Common myeloid progenitor, CD34-positive (primary cell): ENCODE data around the gene TSC22D3.

Source experiments
- CTCF ChIA-PET: fragments of 350-600 bp; sonication (Branson Sonifier 250); formaldehyde crosslinking; loops from one replicate; lab custom pipeline; 2021; ENCODE audit warnings: antibody characterized with exemption; lab: Charles Lee
- POLR2A ChIA-PET: fragments of 350-600 bp; sonication (Branson Sonifier 250); formaldehyde crosslinking; loops from one replicate; lab custom pipeline; 2021; ENCODE audit warnings: antibody characterized with exemption; lab: Charles Lee
- DNase-seq, 3 donors: peaks; one replicate each; pipeline versions ENCODE4 v3.0.0 to v3.0.0-alpha.2; 2013
- H3K27ac ChIP-seq, 2 experiments: 1 replicate in 1 of 2; 2 replicates in 1 of 2; pipeline ENCODE4 v1.7.0; 2013; ENCODE audit warnings: inconsistent platforms in 2 of 2, low read length in 2 of 2, mild to moderate bottlenecking in 2 of 2, low read depth in 1 of 2, moderate library complexity in 1 of 2; ENCODE audit not compliant: severe bottlenecking in 2 of 2, insufficient read depth in 1 of 2, poor library complexity in 1 of 2
- H3K27me3 ChIP-seq, 5 experiments: replicated peaks in 2 of 5; 1 replicate in 3 of 5; 2 replicates in 2 of 5; pipeline versions ENCODE4 v1.6.1 to v1.7.0; 2013; ENCODE audit warnings: low read length in 4 of 5, mild to moderate bottlenecking in 2 of 5, moderate library complexity in 2 of 5, inconsistent platforms in 1 of 5; ENCODE audit not compliant: insufficient read depth in 5 of 5, control insufficient read depth in 4 of 5
- H3K36me3 ChIP-seq, 4 experiments: 1 replicate in 2 of 4; 2 replicates in 2 of 4; pipeline versions ENCODE4 v1.6.1 to v1.7.0; 2013; ENCODE audit warnings: low read length in 3 of 4, control low read depth in 1 of 4, mild to moderate bottlenecking in 1 of 4; ENCODE audit not compliant: control insufficient read depth in 4 of 4, insufficient read depth in 4 of 4
- H3K4me1 ChIP-seq, 4 experiments: 1 replicate in 3 of 4; 2 replicates in 1 of 4; pipeline versions ENCODE4 v1.6.1 to v1.7.1; 2013; ENCODE audit warnings: low read length in 3 of 4, mild to moderate bottlenecking in 3 of 4, control low read depth in 1 of 4, inconsistent platforms in 1 of 4, moderate library complexity in 1 of 4; ENCODE audit not compliant: control insufficient read depth in 4 of 4, insufficient read depth in 4 of 4; ENCODE audit errors: control extremely low read depth in 1 of 4
- H3K4me3 ChIP-seq, 7 experiments: 1 replicate in 4 of 7; 2 replicates in 3 of 7; pipeline versions ENCODE4 v1.5.1 to v1.7.0; 2013; ENCODE audit warnings: mild to moderate bottlenecking in 7 of 7, low read length in 6 of 7, moderate library complexity in 6 of 7, inconsistent platforms in 2 of 7, low read depth in 2 of 7, control low read depth in 1 of 7; ENCODE audit not compliant: insufficient read depth in 4 of 7, control insufficient read depth in 1 of 7; ENCODE audit errors: extremely low read depth in 1 of 7
- H3K9me3 ChIP-seq, 5 experiments: 1 replicate in 4 of 5; 2 replicates in 1 of 5; pipeline versions ENCODE4 v1.6.1 to v1.7.1; 2013; ENCODE audit warnings: low read length in 4 of 5, mild to moderate bottlenecking in 2 of 5, inconsistent platforms in 1 of 5, low read depth in 1 of 5, moderate library complexity in 1 of 5; ENCODE audit not compliant: control insufficient read depth in 4 of 5, insufficient read depth in 2 of 5; ENCODE audit errors: control extremely low read depth in 1 of 5
- WGBS: methylation state at CpG from one replicate; pipeline ENCODE4 v1.1.5; 2013; ENCODE audit not compliant: insufficient coverage; 5-methylcytosine and 5-hydroxymethylcytosine counted together

TSC22D3 gene

GRCh38 chrX:107773206-107773605 lies 2.4 kb downstream of the TSC22D3 start:
- H3K27me3 ChIP-seq, result peaks cover 0 to 36% (median 6%) of the 10 kb centered on the region in 5 experiments
- H3K4me3 ChIP-seq, result no peak overlapping the region
- ChIA-PET POLR2A (no interaction called here), CTCF (interaction anchor here (1.1 to 10.9 kb wide), 2 partner anchors 114 to 116 kb away, joined by 3 to 138 read pairs; no protein-coding TSS in a partner anchor)
- no peak for DNase-seq
- WGBS, result 72% methylated on average over 5 of the region's 8 CpGs
- H3K9me3 ChIP-seq, result no peaks in the 10 kb centered on the region
- no peaks in the 10 kb centered on the region for H3K36me3 ChIP-seq
- H3K4me1 ChIP-seq, result peaks cover 0 to 20% (median 11%) of the 10 kb centered on the region in 4 experiments
- no peak overlapping the region for H3K27ac ChIP-seq

- Histone ChIP-seq H3K36me3 (no peaks in the 10 kb centered on the region), H3K9me3 (no peaks in the 10 kb centered on the region), H3K27me3 (peaks cover 0 to 25% (median 4%) of the 10 kb centered on the region in 5 experiments), H3K4me1 (peaks cover 0 to 2% (median 0%) of the 10 kb centered on the region in 4 experiments), H3K4me3 (no peak overlapping the region), H3K27ac (no peak overlapping the region)
- CTCF ChIA-PET, result interaction anchor here (0.9 to 1.5 kb wide), 2 partner anchors 18 to 96 kb away, joined by 3 to 4 read pairs; no protein-coding TSS in a partner anchor
- POLR2A ChIA-PET, result no interaction called here
- peak in 1 of 3 donors; percentile 5 for DNase-seq
- WGBS, result 40% methylated on average over 1 of the region's 7 CpGs
Observed at GRCh38 chrX:107769581-107770317, 5.8 kb downstream of the TSC22D3 start.

DNA sequence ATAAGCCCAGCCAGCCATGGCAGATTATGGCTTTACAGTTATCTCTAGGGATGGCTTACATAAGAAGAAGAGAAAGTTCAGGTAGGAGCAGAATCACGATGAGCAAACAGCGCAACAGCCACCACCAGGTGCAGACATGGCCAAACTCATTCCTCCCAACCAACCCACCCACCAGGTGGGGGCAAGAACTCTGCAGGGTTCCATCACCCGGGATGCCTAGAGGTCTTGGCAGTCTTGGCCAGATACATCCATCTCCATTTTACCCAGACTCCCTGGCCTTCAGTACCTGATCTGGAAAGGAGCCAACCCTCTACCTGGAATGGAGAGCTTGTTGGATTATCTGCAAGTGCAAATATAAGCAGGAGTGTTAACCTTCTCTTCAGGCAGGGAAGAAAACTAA lies 7.5 kb downstream of the TSC22D3 start:
- DNase-seq, result no peak
- Histone ChIP-seq H3K27ac (no peak overlapping the region), H3K4me1 (no peaks in the 10 kb centered on the region), H3K4me3 (no peak overlapping the region), H3K36me3 (no peaks in the 10 kb centered on the region), H3K9me3 (no peaks in the 10 kb centered on the region), H3K27me3 (peaks cover 0 to 23% (median 2%) of the 10 kb centered on the region in 5 experiments)
- CTCF ChIA-PET, result no interaction called here
- 40% methylated on average over 1 of the region's 3 CpGs for WGBS
- POLR2A ChIA-PET, result no interaction called here

- Histone ChIP-seq H3K4me1 (no peaks in the 10 kb centered on the region), H3K27me3 (peaks cover 0 to 22% (median 2%) of the 10 kb centered on the region in 5 experiments), H3K36me3 (no peaks in the 10 kb centered on the region), H3K27ac (no peak overlapping the region), H3K9me3 (no peaks in the 10 kb centered on the region), H3K4me3 (no peak overlapping the region)
- ChIA-PET CTCF (interaction anchor here (0.9 to 2.8 kb wide), 5 partner anchors 9 to 54 kb away, joined by 3 to 11 read pairs (median 4); partner anchors contain the start of gene TSC22D3), POLR2A (no interaction called here)
- 73% methylated on average over 3 of the region's 8 CpGs for WGBS
- DNase-seq, result no peak
Observed at GRCh38 chrX:107766470-107767150, 9.0 kb downstream of the TSC22D3 start.

DNA sequence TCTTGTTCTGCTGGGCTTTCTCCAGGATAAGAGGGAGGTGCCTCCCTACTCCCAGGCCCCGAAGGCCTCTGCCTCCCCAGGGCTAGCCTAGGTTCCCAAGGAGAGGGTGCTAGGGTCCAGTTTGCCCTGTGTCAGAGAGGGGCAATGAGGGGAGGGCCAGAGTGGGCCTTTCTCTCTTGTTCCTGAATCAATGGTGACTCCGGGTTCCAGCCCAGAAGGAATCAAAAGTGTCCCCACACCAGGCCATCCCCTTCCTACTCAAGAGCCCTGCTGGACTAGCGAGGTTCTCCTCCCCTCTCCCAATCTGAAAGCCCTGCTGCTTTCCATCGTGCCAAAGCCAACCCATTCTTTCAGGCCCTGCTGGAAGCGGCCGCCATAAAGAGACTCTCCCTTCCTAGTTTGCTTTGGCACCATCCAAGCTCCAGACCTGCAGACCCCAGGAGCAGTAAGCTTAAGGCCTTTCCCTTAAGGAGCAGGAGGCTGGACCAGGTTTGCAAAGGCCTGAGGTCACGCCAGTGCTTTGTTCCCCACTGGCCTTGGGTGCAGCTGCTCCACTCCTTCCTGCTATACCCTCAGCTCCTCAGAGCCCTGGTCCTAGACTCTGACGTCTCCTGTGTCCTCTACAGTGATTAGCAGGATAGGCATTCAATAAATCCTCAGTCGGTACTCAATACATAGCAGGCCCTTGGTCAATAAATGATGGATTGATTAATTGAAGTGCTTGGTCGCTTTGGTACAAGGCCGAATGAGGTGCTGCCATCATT lies 10.6 kb downstream of the TSC22D3 start:
- ChIA-PET CTCF (interaction anchor here (2.8 kb wide), 1 partner anchor 10 kb away, joined by 11 read pairs; the partner anchor contains the start of gene TSC22D3), POLR2A (interaction anchor here (0.5 kb wide), 1 partner anchor 92 kb away, joined by 4 read pairs; no protein-coding TSS in a partner anchor)
- Histone ChIP-seq H3K9me3 (no peaks in the 10 kb centered on the region), H3K27ac (no peak overlapping the region), H3K4me1 (no peaks in the 10 kb centered on the region), H3K4me3 (no peak overlapping the region), H3K36me3 (no peaks in the 10 kb centered on the region), H3K27me3 (peaks cover 0 to 22% (median 2%) of the 10 kb centered on the region in 5 experiments)
- no peak for DNase-seq
- 80% methylated on average over 8 of the region's 11 CpGs for WGBS

- Histone ChIP-seq H3K9me3 (no peaks in the 10 kb centered on the region), H3K4me3 (no peak overlapping the region), H3K4me1 (no peaks in the 10 kb centered on the region), H3K36me3 (no peaks in the 10 kb centered on the region), H3K27me3 (peaks cover 0 to 31% (median under 1%) of the 10 kb centered on the region in 5 experiments), H3K27ac (no peak overlapping the region)
- 100% methylated on average over 1 of the region's 1 CpG for WGBS
- DNase-seq, result no peak
- ChIA-PET POLR2A (no interaction called here), CTCF (interaction anchor here (1.0 to 1.2 kb wide), 3 partner anchors 10 to 103 kb away, joined by 3 read pairs; partner anchors contain the start of gene NCBP2L)
Observed at GRCh38 chrX:107763647-107764046, 11.9 kb downstream of the TSC22D3 start.
